ENCODE data around the gene SLC9A6. TPM values are rescaled to one million over a fixed set of nuclear protein-coding genes. Genes with fewer than 3 reads are reported as not detected.
A peak's percentile ranks its signal among the peaks of the same experiment; 100 is the strongest.

Gene SLC9A6
- polyA plus RNA-seq, 3 donors = 5.8 to 15.7 (median 14.2) TPM

DNA sequence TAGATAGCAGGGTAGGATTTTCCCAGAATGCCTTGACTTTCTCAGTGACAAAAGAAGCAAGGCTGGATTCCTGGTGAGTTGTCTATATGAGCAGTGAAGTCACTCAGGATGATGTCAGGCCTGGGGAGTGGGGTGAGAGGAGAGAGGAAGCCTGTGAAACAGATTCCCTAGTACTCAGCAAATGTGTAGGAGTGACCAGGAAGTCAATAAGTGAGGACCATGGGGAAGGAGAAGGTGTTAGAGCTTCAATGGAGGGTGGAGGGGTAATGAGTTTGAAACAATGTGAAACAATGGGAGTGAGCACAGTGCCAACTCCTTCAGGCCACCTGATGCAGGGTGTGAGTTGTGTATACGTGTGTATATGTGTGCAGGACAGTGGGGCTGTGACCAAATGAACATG is 2.4 kb upstream of the SLC9A6 start:
- DNase-seq = peak in 1 of 3 donors; percentile 3
- WGBS (ENCODE audit: insufficient coverage) = no CpG with 5 or more reads among the region's 1 CpG
- Mint-ChIP-seq H3K9me3 (peaks cover 0 to 4% (median 1%) of the 10 kb centered on the region in 7 donors), H3K4me1 (peaks cover 55% of the 10 kb centered on the region), H3K4me3 (peak overlapping the region in 1 of 2 donors; percentile 25), H3K27ac (peak overlapping the region in 2 of 7 donors; percentile 6 to 8), H3K27me3 (ENCODE audit: low read depth in 3 of 3) (peaks cover 0 to 14% (median 2%) of the 10 kb centered on the region in 3 donors), H3K36me3 (no peaks in the 10 kb centered on the region)
- Histone ChIP-seq H3K27me3 (ENCODE audit: control insufficient read depth in 2 of 2, insufficient read depth in 2 of 2, low read length in 2 of 2) (no peaks in the 10 kb centered on the region), H4K20me1 (ENCODE audit: insufficient read depth, low read length) (no peaks in the 10 kb centered on the region), H3K4me3 (replicated peaks in 1 of 3; ENCODE audit: low read depth in 2 of 3, low read length in 3 of 3) (no peak overlapping the region), H3K4me1 (ENCODE audit: control insufficient read depth in 1 of 2, insufficient read depth in 2 of 2, low read length in 2 of 2) (peaks cover 49 to 53% of the 10 kb centered on the region in 2 donors), H3K27ac (ENCODE audit: low read depth in 1 of 2, low read length in 2 of 2) (no peak overlapping the region), H3K36me3 (replicated peaks in 1 of 2; ENCODE audit: control insufficient read depth in 1 of 2, insufficient read depth in 2 of 2, low read length in 2 of 2) (no peaks in the 10 kb centered on the region), H3K9ac (ENCODE audit: insufficient read depth, low read length, poor library complexity, severe bottlenecking) (no peak overlapping the region), H3K9me3 (replicated peaks in 1 of 2; ENCODE audit: control insufficient read depth in 1 of 2, insufficient read depth in 1 of 2, low read length in 2 of 2) (no peaks in the 10 kb centered on the region), H3K4me2 (replicated peaks; ENCODE audit: extremely low read depth, low read length, poor library complexity, severe bottlenecking) (no peak overlapping the region), H2AFZ (ENCODE audit: insufficient read depth, low read depth, low read length, poor library complexity, severe bottlenecking) (no peak overlapping the region), H3K79me2 (ENCODE audit: insufficient read depth, low read length) (peaks cover 23% of the 10 kb centered on the region)
- intact Hi-C loops (cut with micrococcal nuclease) = no loop called here
- TF ChIP-seq, protein P1, sequence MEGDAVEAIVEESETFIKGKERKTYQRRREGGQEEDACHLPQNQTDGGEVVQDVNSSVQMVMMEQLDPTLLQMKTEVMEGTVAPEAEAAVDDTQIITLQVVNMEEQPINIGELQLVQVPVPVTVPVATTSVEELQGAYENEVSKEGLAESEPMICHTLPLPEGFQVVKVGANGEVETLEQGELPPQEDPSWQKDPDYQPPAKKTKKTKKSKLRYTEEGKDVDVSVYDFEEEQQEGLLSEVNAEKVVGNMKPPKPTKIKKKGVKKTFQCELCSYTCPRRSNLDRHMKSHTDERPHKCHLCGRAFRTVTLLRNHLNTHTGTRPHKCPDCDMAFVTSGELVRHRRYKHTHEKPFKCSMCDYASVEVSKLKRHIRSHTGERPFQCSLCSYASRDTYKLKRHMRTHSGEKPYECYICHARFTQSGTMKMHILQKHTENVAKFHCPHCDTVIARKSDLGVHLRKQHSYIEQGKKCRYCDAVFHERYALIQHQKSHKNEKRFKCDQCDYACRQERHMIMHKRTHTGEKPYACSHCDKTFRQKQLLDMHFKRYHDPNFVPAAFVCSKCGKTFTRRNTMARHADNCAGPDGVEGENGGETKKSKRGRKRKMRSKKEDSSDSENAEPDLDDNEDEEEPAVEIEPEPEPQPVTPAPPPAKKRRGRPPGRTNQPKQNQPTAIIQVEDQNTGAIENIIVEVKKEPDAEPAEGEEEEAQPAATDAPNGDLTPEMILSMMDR (IDR thresholded peaks at IDR 0.05) = no peak

DNA sequence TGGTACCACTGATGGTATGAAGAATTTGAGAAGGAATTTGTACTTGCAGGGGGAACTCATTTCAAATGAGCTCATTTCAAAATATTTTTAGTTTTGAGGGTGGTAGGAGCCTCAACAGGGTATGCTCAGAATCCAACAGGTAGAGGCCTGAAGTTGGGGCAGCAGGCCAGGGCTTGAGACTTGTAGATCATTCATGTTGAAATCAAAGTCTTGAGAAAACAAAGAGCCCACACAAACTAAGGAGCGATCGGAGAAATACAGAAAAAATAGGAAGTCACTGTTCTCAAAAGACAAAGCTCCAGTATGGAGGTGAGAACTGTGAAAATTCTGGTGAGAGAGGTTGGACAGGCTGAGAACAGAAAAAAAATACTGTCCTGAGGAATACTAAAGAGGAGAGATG is 979 bp upstream of the SLC9A6 start:
- peak overlapping the region in 1 of 2 donors; percentile 70 for H3K27ac ChIP-seq (ENCODE audit: low read depth in 1 of 2, low read length in 2 of 2)
- H3K9me3 ChIP-seq (replicated peaks in 1 of 2; ENCODE audit: control insufficient read depth in 1 of 2, insufficient read depth in 1 of 2, low read length in 2 of 2) = no peaks in the 10 kb centered on the region
- WGBS (ENCODE audit: insufficient coverage) = no CpG with 5 or more reads among the region's 2 CpGs
- no peaks in the 10 kb centered on the region for H3K36me3 Mint-ChIP-seq
- H4K20me1 ChIP-seq (ENCODE audit: insufficient read depth, low read length) = no peaks in the 10 kb centered on the region
- peak overlapping the region; percentile 69 for H2AFZ ChIP-seq (ENCODE audit: insufficient read depth, low read depth, low read length, poor library complexity, severe bottlenecking)
- DNase-seq = no peak
- peaks cover 0 to 11% (median 2%) of the 10 kb centered on the region in 3 donors for H3K27me3 Mint-ChIP-seq (ENCODE audit: low read depth in 3 of 3)
- peaks cover 49 to 53% of the 10 kb centered on the region in 2 donors for H3K4me1 ChIP-seq (ENCODE audit: control insufficient read depth in 1 of 2, insufficient read depth in 2 of 2, low read length in 2 of 2)
- intact Hi-C loops (cut with micrococcal nuclease) = no loop called here
- H3K36me3 ChIP-seq (replicated peaks in 1 of 2; ENCODE audit: control insufficient read depth in 1 of 2, insufficient read depth in 2 of 2, low read length in 2 of 2) = no peaks in the 10 kb centered on the region
- peak overlapping the region in 1 of 3 experiments; percentile 75 for H3K4me3 ChIP-seq (replicated peaks in 1 of 3; ENCODE audit: low read depth in 2 of 3, low read length in 3 of 3)
- peak overlapping the region; percentile 77 for H3K4me2 ChIP-seq (replicated peaks; ENCODE audit: extremely low read depth, low read length, poor library complexity, severe bottlenecking)
- H3K27ac Mint-ChIP-seq = peak overlapping the region; percentile 33 to 90 (median 68)
- H3K9ac ChIP-seq (ENCODE audit: insufficient read depth, low read length, poor library complexity, severe bottlenecking) = peak overlapping the region; percentile 69
- no peaks in the 10 kb centered on the region for H3K27me3 ChIP-seq (ENCODE audit: control insufficient read depth in 2 of 2, insufficient read depth in 2 of 2, low read length in 2 of 2)
- TF ChIP-seq, protein P1 (IDR thresholded peaks at IDR 0.05) = no peak
- peaks cover 0 to 4% (median 1%) of the 10 kb centered on the region in 7 donors for H3K9me3 Mint-ChIP-seq
- H3K79me2 ChIP-seq (ENCODE audit: insufficient read depth, low read length) = peaks cover 32% of the 10 kb centered on the region
- peak overlapping the region; percentile 86 to 92 for H3K4me3 Mint-ChIP-seq
- H3K4me1 Mint-ChIP-seq = peaks cover 57% of the 10 kb centered on the region

All from CD14-positive monocyte (primary cell).